Measurements from ENCODE around the gene TBC1D9.

GRCh38 chr4:140703463-140703862, 52.7 kb downstream of the TBC1D9 start:
- TF ChIP-seq GATA3 (IDR thresholded peaks at IDR 0.05; ENCODE audit: low read depth, low read length) (no peak), GATA2 (IDR thresholded peaks at IDR 0.05; ENCODE audit: low read depth, low read length) (no peak)
